ENCODE data around the gene CNPPD1.

GRCh38 chr2:219206328-219207133 lies 29.8 kb upstream of the CNPPD1 start, which contains the start of gene ZFAND2B:
- TF ChIP-seq CTCF (IDR thresholded peaks at IDR 0.05) (no peak), EZH2 (IDR thresholded peaks at IDR 0.05) (no peak), EZH2phosphoT487 (IDR thresholded peaks at IDR 0.05) (no peak)
